CD4-positive, alpha-beta T cell treated with Interleukin-15 for 4 hours (primary cell): ENCODE data around the gene U2AF1.
A peak's percentile ranks its signal among the peaks of the same experiment; 100 is the strongest.
"Not testable (repeated sequence)": the region's sequence is repeated elsewhere in the genome, so short reads cannot be mapped to it uniquely, and the experiment has no call there.

ENCODE experiments used
- DNase-seq: peaks from one replicate; pipeline ENCODE4 v3.0.0-alpha.2; 2020; ENCODE audit warnings: low spot score

The U2AF1 gene, protein sequence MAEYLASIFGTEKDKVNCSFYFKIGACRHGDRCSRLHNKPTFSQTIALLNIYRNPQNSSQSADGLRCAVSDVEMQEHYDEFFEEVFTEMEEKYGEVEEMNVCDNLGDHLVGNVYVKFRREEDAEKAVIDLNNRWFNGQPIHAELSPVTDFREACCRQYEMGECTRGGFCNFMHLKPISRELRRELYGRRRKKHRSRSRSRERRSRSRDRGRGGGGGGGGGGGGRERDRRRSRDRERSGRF

GRCh38 chr21:43106965-43107793, at the start of gene U2AF1:
Gene U2AF1 (minus strand): TSS chr21:43107570. CDS start chr21:43107494, 76 bp downstream.
- DNase-seq = peak; percentile 67

DNA sequence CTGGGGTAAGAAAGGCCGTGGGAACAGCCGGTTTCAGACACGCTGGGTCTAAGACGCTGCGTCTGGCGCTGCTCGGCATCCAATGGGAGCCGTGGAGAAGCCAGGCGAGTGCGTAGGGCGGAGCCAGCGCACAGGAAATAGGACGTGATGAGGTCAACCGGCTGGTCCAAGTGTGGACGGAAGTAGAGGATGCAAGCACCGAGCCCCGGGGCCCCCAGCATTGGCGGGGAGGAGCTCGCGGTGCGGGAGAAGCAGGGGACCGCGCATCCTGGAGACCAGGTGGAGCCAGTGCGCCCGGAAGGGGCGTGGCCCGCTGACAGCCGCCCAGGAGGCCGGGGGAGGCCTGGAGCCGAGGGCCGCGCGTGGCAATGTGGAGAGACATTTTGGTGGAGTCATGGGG, 46.2 kb upstream of the U2AF1 start:
- DNase-seq = not testable (repeated sequence)

DNA sequence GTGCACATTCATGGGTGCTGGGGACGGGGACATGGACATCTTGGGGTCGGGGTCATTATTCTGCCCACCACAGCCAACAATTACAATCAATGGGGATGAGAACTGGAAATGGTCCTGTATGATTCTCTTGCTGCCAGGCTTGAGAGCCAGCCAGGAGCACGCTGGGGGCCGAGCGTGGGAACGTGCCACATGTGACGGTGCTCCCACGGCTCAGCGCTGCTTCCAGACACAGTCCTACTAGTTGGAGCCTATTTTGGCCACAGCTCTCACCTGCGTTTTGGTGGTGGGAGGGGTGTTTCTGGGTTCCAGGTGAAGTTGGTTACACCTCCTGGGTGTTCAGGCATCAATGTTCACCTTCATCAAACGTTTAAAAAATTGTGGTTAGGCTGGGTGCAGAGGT, 42.0 kb upstream of the U2AF1 start:
- DNase-seq = not testable (repeated sequence)

GRCh38 chr21:43147999-43148398, 40.6 kb upstream of the U2AF1 start:
- DNase-seq = not testable (repeated sequence)

DNA sequence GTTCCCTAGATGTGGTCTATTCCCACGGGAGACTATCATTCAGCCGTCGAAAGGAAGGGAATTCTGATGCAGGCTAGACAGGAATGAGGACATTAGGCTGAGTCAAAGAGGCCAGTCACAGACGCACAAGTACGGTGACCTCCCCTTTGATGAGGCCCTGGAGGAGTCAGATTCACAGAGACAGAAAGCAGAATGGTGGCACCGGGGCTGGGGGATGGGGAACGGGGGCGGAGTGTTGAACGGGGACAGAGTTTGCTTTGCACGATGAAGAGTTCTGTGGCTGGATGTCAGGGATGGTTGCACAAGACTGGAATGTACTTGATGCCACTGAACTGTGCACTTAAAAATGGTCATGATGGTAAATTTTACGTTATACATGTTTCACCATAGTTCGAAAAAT, 39.3 kb upstream of the U2AF1 start:
- DNase-seq = not testable (repeated sequence)

DNA sequence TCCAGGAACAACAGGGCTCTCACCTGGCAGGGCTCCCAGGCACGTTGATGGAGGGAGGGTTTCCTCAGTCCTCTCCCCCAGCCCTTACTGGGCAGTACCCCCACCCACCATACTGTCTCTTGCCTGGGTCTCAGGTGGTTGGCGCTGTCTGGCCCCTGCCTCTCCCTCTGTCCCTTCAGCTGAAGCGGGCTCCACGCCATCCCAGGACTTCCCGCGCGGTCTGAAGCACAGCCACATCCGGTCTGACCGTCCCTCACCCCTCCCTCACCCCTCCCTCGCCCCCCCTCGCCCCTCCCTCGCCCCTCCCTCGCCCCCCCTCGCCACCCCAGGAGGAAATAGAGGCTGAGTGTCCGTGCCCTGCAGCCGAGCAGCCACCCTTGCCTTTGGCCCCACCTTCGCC, 34.0 kb upstream of the U2AF1 start:
- not testable (repeated sequence) for DNase-seq

DNA sequence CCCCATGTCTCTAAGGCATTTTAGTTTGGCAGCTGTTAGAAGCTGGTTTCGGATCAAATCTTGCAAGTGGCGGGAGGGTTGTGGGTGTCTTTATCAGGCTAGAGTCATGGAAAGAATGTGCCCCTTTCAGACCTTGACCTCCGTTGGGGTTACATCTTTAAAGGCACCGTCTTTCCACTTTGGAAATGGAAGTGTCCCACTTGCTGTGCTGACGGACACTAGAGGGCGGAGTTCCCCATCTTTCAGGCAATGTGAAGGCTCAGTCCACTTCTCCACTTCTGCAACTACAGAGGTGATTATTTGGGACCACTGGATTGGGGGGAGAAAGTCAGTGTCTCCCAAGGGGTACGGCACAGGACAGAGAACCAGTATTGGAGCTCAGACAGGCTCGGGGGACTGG, 31.6 kb upstream of the U2AF1 start:
- DNase-seq = not testable (repeated sequence)

DNA sequence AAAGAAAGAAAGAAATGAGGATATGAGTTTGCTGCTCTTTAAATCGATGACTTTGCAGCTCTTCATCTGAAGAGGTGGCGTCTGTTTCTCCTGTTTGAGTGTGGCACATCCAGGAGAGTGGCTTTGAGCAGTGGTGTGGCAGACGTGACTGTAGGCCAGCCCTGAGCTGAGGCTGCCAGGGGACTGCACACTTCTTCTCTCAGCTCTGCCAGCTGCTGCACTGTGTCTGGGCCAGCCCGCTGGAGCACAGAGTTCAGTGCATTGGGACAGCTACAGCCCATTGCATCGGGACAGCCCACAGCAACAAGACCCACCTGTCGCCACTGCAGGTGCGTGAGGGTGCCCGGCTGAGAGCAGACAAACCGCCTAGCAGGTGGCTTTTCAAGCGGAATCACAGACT, 27.1 kb upstream of the U2AF1 start:
- DNase-seq = not testable (repeated sequence)

GRCh38 chr21:43130094-43130493, 22.7 kb upstream of the U2AF1 start:
- not testable (repeated sequence) for DNase-seq

DNA sequence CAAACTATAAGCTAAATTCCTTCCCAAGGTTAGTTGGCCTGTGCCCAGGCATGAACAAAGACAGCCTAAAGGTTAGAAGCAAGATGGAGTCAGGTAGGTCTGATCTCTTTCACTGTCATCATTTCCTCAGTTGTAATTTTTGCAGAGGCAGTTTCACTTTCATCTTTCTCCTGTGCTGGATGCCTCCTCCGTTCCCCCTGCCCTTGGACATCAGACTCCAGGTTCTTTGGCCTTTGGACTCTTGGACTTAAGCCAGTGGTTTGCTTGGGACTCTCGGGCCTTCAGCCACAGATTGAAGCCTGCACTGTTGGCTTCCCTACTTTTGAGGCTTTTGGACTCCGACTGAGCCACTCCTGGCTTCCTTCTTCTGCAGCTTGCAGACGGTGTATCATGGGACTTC, 8.6 kb upstream of the U2AF1 start:
- not testable (repeated sequence) for DNase-seq

GRCh38 chr21:43114483-43114882, 7.1 kb upstream of the U2AF1 start:
- DNase-seq = not testable (repeated sequence)

GRCh38 chr21:43109006-43109405, 1.6 kb upstream of the U2AF1 start:
- DNase-seq = not testable (repeated sequence)

- DNase-seq = not testable (repeated sequence)
These were observed 807 bp upstream of the U2AF1 start for GRCh38 chr21:43108177-43108576.

DNA sequence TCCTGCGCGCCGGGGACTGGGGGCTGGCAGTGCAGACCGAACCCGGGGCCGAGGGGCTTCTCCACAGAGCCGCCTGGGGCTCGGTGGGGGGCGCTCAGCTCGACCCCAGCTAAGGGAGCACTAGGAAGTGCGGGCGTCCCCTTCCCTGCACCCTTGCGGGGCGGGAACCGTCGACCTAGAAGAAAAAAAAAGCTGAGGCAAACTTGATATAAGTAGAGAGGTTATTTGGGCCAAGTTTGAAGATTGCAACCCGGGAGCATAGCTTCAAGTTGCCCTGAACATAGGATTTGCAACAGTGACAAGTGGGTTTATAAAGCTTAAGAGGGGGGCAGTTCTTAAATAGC, 396 bp upstream of the U2AF1 start:
- DNase-seq = not testable (repeated sequence)

DNA sequence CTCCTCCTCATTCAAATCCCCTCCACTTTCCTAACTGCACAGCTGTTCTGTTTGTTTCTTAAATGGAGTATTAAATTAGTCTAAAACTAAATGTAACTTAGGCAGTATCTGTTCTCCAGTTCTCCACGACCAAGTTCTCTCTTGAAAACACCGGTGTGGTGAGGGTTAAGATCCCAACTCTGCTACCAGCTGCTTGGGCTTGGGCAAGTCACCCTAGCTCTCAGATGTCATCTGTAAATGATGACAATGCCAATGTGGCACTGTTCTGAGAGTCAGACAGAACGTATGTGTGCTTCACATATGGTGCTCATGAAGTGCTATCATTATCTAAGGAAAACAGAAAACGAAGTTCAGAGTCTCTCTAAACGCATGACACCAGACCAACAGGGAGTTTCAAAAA, 2.7 kb downstream of the U2AF1 start:
- DNase-seq = not testable (repeated sequence)

DNA sequence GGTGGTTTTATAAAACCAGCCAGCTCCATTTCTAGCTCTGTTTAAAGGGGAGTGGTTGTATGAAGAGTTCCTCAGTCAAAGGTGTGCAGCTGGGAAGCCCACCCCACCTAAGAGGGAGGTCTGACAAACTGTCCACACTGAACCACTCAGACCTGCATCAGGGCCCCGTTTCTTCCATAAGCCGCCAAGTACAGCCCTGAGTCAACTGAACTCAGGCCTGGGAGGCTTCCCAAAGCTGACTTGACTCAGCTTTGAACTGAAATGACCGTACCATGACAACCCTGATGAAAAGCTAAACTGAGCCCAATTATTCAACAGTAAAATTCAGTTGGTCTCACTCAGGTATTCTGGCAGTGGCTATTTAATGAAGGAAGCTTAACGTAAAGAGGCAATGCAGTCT, 5.1 kb downstream of the U2AF1 start:
- not testable (repeated sequence) for DNase-seq

DNA sequence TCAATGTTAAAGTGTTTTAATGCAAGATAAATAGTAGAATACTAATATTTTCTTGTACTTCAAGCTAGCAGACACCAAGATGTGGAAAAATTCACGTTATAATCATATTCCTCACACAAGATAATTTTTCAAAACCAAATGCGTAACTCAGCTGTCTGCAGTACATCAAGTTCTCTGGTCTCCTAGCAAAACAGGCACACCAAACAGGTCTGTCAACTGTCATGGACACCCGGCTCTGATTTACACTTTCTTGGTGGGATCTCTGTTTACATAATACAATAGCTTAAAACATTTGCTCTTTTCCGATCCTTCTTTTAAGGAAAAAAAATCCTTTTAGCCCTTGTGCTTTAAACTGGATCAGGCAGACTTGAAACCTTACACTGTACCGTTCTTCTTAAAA, 5.7 kb downstream of the U2AF1 start:
- DNase-seq = not testable (repeated sequence)

DNA sequence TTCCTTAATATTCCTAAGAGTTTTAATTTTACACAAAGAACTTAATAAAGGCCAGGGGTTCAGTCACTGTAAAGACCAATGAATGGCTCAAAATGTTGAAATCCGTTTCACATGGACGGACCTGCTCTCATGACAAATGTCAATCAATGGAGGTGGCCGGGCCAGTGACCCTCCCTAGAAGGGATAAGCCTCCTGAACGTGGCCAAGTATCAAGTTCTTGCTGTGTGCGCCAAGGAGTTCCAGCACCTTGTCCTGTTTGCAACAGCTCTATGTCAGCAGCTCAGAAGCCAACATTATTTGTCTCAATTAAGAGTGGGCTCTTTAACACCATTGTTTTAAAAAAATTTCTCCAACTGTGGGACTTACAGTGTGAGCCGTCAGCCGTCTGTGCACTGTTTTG, 6.4 kb downstream of the U2AF1 start:
- DNase-seq = not testable (repeated sequence)

DNA sequence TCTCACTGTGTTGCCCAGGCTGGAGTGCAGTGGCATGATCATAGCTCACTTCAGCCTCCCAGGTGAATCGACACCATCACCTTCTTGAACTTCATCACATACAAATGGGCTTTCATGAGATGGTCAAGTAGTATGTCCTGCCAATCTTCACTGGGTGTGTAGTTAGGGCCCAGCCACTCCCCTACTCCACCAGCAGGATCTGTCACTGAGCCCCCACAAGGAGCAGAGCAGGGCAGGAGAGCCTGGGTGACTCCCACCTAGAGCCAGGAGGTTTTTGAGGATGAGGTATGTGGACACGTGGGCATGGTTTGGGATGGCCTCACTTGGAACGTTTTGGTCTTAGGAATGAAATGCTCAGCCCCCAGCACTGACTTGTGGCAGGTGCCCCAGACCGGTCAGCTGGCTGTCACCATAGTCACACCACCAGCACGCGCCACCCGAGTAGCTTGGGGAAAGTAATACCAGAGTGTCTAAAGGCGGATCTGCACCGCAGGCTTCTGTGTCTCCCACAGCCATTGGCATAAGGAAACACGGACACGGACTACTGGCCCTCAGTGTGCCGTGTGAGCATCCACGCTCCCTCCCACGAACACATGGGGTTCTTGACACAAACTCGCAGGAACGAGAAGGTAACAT, 15.3 kb downstream of the U2AF1 start:
- not testable (repeated sequence) for DNase-seq

GRCh38 chr21:43090947-43091346, 16.4 kb downstream of the U2AF1 start:
- not testable (repeated sequence) for DNase-seq

DNA sequence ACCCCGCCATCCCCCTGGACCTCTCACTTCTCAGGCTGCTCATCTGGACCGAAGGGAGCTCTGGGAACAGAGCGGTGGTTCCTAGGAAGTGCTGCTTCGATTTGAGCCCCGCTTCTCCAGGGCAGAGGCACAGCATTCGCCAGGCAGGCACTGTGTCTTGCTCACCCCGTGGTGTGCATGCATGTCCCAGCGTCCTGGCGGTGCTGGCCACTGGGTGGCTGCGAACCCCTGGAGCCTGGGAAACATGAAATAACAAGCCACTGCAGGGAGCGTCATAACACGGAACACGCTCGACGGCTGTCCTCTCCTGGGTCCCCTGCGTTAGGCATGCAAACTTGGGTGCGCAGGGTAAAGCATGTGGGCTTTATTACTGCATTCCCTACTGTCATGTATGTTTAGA, 17.9 kb downstream of the U2AF1 start:
- not testable (repeated sequence) for DNase-seq

GRCh38 chr21:43082587-43083300, 24.6 kb downstream of the U2AF1 start:
- DNase-seq = not testable (repeated sequence)
